Stimulated activated CD4-positive, alpha-beta T cell treated with anti-CD3 and anti-CD28 coated beads, Interleukin-4, amount 100 ng/mL, for 1 hour (primary cell): ENCODE results near the gene TMTC2.

Experiments
- DNase-seq: peaks from one replicate; pipeline ENCODE4 v3.0.0-alpha.2; 2020

The TMTC2 gene

GRCh38 chr12:82896277-82896676 is 209.6 kb downstream of the TMTC2 start:
- no peak for DNase-seq

GRCh38 chr12:82896979-82897378 is 210.3 kb downstream of the TMTC2 start:
- DNase-seq = no peak

GRCh38 chr12:82898441-82898840 is 211.7 kb downstream of the TMTC2 start:
- DNase-seq = no peak

GRCh38 chr12:82904219-82904790 is 217.6 kb downstream of the TMTC2 start:
- DNase-seq = no peak

- no peak for DNase-seq
Observed at GRCh38 chr12:82910246-82910893, 223.7 kb downstream of the TMTC2 start.

- DNase-seq = no peak
Observed at GRCh38 chr12:82912406-82912805, 225.7 kb downstream of the TMTC2 start.

GRCh38 chr12:82919388-82920054 is 232.8 kb downstream of the TMTC2 start:
- no peak for DNase-seq

GRCh38 chr12:82923935-82924334 is 237.2 kb downstream of the TMTC2 start:
- DNase-seq = no peak

GRCh38 chr12:82926630-82927029 is 239.9 kb downstream of the TMTC2 start:
- DNase-seq = no peak

- DNase-seq = no peak
Observed at GRCh38 chr12:82930301-82930700, 243.6 kb downstream of the TMTC2 start.

GRCh38 chr12:82931349-82932116 is 244.8 kb downstream of the TMTC2 start:
- no peak for DNase-seq

GRCh38 chr12:82937151-82937550 is 250.4 kb downstream of the TMTC2 start:
- DNase-seq = no peak

- DNase-seq = no peak
Observed at GRCh38 chr12:82942521-82942920, 255.8 kb downstream of the TMTC2 start.

GRCh38 chr12:82942991-82943401 is 256.3 kb downstream of the TMTC2 start:
- DNase-seq = no peak

GRCh38 chr12:82948491-82948890 is 261.8 kb downstream of the TMTC2 start:
- DNase-seq = no peak

GRCh38 chr12:82950356-82950755 is 263.6 kb downstream of the TMTC2 start:
- DNase-seq = no peak

- DNase-seq = no peak
Observed at GRCh38 chr12:82952946-82953345, 266.2 kb downstream of the TMTC2 start.

- no peak for DNase-seq
Observed at GRCh38 chr12:82953397-82953796, 266.7 kb downstream of the TMTC2 start.

- DNase-seq = no peak
Observed at GRCh38 chr12:82954064-82954463, 267.4 kb downstream of the TMTC2 start.

- DNase-seq = no peak
Observed at GRCh38 chr12:82954572-82954971, 267.9 kb downstream of the TMTC2 start.

GRCh38 chr12:82955043-82955442 is 268.3 kb downstream of the TMTC2 start:
- DNase-seq = no peak

GRCh38 chr12:82958966-82959365 is 272.3 kb downstream of the TMTC2 start:
- DNase-seq = no peak

GRCh38 chr12:82959821-82960220 is 273.1 kb downstream of the TMTC2 start:
- no peak for DNase-seq

- DNase-seq = no peak
Observed at GRCh38 chr12:82961835-82962234, 275.1 kb downstream of the TMTC2 start.
